H54 (cell line): ENCODE data around the gene MRPL51.
"Not testable (repeated sequence)": the region's sequence is repeated elsewhere in the genome, so short reads cannot be mapped to it uniquely, and the experiment has no call there.

ENCODE experiments used
- DNase-seq: peaks from one replicate; pipeline ENCODE4 v3.0.0; 2011; ENCODE audit warnings: low spot score, mixed read lengths; ENCODE audit not compliant: insufficient read length
- FAIRE-seq: peaks from 3 replicates; lab custom pipeline; 2011; peaks lifted over from hg19 to GRCh38; lab: Jason Lieb, UNC
- POLR2A ChIP-seq: IDR thresholded peaks from 2 replicates; pipeline ENCODE4 v1.6.1; 2011; ENCODE audit warnings: low read depth, mild to moderate bottlenecking, low read length

The MRPL51 gene

DNA sequence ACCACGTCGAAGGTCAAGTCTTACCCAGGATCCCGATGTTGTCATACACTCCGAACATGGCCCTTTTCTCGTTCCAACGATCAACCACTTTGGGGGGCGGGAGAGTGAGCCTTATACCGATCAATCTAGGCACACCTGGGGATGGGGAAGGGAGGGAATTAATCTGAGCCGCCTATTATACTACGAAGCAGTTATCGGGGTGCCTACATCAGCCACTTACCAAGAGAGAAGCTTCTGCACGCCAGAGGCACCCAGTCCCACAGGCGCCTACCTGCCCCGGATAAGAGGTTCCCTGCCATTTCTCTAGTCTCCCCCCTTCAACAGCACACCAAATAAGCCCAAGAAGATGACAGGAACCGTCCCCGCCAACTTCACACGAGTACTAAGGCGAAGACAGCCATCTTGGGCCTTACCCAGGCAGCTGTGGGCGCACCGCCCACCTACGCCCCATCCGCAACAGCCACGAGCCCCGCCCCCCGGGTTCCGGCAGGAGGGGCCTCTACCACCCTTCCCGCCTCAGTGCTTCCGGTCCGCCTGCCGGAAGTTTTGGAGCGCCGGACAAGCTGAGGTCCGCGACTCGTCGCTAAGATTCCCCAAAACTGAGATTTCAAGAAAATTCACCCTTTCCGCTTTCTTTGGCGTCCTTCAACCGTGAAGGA is at the start of gene MRPL51:
TSS of gene MRPL51 (minus strand) at position 425 of the 659 bp plus-strand sequence. CDS start at position 299, 126 bp downstream.
- TF ChIP-seq POLR2A: peak; percentile 87
- no peak for FAIRE-seq
- DNase-seq: peak; percentile 83

DNA sequence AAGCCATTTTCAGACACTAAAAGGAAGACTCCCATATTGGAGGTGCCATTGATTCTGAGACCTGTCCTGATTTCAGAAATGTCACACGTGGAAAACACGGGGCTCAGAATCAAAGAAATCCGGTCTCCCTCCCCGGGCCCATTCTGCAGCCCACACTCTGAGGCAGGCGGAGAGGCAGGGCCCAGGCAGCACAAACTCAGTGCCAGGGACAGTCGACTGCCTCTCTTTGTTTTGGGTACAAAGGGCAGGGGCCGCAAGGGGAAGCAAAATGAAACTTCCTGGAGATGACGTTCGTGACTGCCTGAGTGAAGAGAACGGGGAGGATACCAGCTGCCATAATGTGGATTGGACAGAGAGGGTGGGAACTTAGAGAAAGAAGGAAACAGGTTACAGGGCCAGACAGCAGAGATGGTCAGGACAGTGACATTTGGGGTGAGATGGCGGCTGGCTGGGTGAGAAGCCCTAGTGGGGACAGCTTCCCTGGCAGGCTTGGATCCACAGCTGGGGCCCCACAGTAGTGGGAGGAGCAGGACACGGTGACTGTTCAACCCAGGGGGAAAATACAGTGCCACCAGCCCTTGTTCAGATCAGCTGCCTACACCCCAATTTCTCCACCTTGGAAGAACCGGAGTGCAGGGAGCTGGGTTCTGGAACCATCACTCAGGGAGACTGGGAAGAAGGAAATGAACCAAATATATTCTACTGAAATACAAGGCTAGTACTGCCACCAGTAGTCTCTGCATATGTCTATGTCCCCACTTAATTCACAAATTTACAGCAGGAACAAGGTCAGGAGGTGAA is 49.3 kb upstream of the MRPL51 start:
- DNase-seq: no peak
- TF ChIP-seq POLR2A: no peak
- no peak for FAIRE-seq

DNA sequence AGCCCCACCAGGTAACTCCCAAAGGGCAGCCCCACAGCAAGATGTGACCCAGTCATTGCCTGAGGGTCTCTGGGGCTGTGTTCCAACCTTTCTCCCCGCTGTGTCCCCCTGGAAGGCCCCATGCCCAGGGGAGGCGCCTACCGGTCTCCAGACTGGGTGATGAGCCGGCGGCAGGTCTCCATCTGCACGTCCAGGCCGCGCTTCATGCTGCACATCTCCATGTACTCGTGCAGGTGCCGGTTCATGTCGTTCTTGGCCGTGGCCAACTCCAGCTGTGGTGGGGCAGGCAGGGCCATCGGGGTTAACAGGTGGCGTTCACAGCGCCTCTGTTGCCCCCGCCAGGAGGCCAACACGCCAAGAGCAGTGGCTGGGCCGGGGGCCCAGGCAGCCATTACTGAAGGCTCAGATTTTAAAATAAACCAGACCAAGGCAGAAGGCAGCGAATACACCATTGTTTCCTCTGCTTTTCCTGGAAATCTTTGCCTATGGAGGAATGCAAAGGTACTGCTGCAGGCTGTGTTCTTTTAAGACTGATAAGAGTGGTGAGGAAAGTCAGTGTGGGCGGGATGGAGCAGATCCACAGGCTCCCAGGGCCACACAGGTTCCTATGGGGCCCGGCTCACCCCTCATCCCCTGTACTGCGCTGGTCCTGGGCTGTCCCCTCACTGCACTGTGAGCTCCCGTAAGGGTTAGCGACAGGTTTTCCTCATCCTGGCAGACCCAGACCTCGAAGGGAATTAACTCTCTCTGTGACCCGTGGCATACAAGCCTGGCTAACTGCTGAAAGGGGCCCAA is 48.5 kb upstream of the MRPL51 start:
- TF ChIP-seq POLR2A: no peak
- no peak for FAIRE-seq

DNA sequence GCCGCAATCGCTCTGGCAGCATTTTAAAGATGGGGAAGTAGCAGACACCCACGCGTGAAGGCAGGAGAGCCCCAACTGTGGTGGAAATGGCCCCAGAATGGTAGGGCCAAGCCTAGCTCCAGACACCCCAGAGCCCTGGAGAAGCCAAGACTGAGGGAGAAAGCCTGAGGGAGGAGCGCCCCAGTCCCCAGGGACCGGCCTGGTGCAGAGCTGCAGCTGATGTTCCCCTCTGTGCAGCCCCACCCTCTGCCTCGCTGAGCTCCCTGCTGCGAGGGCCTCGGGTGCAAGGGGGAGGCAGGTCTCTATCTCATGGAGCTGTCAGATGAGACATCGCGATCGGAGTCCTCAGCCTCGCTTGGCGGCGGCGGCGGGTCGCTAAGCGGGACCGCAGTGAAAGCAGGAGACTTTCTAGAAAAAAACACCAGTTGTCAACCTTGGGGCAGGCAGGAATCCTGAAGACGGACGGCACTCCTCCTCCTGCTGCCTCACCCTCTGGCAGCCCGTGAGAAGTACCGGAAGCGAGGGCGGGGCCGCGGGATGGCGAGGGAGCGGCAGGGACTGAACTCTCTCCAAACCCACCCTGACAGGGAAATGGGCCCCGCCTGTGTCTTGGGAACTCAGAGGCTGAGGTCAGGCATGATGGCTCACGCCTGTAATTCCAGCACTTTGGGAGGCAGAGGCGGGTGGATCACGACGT is 47.3 kb upstream of the MRPL51 start:
- TF ChIP-seq POLR2A: 0 out of 2 replicates have a peak, but pooled peaks have one; percentile 34
- DNase-seq (peak; percentile 85), FAIRE-seq (no peak)

More for the DNA sequence above, 48.5 kb upstream of the MRPL51 start:
- no peak for DNase-seq

DNA sequence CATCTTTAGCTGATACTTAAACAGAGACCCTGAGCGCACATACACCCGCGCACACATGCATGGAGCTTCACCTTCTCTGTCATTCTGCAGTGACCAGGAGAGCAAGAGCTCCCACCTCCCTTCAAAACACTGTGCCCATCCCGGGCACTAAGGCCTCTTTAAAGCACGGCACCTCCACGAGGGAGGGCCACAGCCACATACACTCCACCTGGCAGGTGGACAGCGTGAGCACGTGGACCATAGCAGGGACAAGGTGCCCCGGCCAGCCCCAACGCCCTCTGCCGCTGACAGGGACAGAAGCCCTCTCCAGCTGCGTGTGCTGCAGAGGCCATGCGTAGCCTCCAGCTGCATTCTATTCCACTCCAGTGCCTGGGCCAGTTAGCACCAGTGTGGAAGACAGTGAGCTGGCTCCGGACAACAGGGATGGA is 46.7 kb upstream of the MRPL51 start:
- no peak for FAIRE-seq
- TF ChIP-seq POLR2A: no peak
- DNase-seq: no peak

DNA sequence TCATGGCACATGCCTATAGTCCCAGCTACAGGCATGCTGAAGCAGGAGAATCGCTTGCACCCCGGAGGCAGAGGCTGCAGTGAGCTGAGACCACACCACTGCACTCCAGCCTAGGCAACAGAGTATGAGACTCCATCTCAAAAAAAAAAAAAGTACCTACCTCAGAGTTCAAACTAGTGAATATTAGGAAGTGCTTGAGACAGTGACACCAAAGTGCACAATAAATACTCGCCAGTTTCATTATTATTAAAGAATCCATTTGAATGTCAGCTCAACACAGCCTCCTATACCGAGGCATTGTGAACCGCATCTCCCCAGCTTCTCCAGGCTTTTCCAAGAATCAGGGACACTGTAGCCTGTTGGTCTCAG is 46.2 kb upstream of the MRPL51 start:
- DNase-seq: no peak
- FAIRE-seq: no peak

DNA sequence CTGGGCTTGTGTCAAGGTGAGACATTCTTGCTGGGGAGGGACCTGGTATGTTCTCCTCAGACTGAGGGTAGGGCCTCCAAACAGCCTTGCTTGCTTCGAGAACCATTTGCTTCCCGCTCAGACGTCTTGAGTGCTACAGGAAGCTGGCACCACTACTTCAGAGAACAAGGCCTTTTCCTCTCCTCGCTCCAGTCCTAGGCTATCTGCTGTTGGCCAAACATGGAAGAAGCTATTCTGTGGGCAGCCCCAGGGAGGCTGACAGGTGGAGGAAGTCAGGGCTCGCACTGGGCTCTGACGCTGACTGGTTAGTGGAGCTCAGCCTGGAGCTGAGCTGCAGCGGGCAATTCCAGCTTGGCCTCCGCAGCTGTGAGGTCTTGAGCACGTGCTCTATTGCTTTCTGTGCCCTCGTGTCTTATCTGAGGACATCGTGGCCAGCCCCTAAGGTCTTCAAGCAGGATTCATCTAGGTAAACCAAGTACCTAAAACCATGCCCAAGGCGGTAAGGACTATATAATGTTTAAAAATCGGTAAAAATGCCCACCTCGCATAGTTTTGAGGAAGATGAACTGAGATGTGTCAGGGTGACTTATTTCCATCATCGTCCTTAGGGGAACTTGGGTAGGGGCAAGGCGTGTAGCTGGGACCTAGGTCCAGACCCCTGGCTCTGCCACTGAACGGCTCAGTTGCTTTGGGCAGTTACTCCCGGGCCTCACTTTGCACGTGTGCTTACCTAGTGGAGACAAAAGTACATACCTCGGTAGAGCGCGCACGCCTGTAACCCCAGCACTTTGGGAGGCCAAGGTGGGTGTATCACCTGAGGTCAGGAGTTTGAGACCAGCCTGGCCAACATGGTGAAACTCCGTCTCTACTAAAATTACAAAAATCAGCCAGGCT is 45.6 kb upstream of the MRPL51 start:
- peak; percentile 61 for TF ChIP-seq POLR2A
- FAIRE-seq (no peak), DNase-seq (no peak)

More for the DNA sequence above, 46.2 kb upstream of the MRPL51 start:
- no peak for TF ChIP-seq POLR2A

DNA sequence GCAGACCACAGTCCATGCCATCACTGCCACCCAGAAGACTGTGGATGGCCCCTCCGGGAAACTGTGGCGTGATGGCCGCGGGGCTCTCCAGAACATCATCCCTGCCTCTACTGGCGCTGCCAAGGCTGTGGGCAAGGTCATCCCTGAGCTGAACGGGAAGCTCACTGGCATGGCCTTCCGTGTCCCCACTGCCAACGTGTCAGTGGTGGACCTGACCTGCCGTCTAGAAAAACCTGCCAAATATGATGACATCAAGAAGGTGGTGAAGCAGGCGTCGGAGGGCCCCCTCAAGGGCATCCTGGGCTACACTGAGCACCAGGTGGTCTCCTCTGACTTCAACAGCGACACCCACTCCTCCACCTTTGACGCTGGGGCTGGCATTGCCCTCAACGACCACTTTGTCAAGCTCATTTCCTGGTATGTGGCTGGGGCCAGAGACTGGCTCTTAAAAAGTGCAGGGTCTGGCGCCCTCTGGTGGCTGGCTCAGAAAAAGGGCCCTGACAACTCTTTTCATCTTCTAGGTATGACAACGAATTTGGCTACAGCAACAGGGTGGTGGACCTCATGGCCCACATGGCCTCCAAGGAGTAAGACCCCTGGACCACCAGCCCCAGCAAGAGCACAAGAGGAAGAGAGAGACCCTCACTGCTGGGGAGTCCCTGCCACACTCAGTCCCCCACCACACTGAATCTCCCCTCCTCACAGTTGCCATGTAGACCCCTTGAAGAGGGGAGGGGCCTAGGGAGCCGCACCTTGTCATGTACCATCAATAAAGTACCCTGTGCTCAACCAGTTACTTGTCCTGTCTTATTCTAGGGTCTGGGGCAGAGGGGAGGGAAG is 44.7 kb upstream of the MRPL51 start:
- DNase-seq, FAIRE-seq: not testable (repeated sequence)

DNA sequence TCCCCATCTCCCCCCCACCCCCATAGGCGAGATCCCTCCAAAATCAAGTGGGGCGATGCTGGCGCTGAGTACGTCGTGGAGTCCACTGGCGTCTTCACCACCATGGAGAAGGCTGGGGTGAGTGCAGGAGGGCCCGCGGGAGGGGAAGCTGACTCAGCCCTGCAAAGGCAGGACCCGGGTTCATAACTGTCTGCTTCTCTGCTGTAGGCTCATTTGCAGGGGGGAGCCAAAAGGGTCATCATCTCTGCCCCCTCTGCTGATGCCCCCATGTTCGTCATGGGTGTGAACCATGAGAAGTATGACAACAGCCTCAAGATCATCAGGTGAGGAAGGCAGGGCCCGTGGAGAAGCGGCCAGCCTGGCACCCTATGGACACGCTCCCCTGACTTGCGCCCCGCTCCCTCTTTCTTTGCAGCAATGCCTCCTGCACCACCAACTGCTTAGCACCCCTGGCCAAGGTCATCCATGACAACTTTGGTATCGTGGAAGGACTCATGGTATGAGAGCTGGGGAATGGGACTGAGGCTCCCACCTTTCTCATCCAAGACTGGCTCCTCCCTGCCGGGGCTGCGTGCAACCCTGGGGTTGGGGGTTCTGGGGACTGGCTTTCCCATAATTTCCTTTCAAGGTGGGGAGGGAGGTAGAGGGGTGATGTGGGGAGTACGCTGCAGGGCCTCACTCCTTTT is 44.0 kb upstream of the MRPL51 start:
- DNase-seq: no peak
- no peak for FAIRE-seq
- no peak for TF ChIP-seq POLR2A

DNA sequence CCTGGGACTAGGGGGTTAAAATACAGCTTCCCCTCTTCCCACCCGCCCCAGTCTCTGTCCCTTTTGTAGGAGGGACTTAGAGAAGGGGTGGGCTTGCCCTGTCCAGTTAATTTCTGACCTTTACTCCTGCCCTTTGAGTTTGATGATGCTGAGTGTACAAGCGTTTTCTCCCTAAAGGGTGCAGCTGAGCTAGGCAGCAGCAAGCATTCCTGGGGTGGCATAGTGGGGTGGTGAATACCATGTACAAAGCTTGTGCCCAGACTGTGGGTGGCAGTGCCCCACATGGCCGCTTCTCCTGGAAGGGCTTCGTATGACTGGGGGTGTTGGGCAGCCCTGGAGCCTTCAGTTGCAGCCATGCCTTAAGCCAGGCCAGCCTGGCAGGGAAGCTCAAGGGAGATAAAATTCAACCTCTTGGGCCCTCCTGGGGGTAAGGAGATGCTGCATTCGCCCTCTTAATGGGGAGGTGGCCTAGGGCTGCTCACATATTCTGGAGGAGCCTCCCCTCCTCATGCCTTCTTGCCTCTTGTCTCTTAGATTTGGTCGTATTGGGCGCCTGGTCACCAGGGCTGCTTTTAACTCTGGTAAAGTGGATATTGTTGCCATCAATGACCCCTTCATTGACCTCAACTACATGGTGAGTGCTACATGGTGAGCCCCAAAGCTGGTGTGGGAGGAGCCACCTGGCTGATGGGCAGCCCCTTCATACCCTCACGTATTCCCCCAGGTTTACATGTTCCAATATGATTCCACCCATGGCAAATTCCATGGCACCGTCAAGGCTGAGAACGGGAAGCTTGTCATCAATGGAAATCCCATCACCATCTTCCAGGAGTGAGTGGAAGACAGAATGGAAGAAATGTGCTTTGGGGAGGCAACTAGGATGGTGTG is 43.1 kb upstream of the MRPL51 start:
- DNase-seq (no peak), FAIRE-seq (no peak)
- TF ChIP-seq POLR2A: 0 out of 2 replicates have a peak, but pooled peaks have one; percentile 12

DNA sequence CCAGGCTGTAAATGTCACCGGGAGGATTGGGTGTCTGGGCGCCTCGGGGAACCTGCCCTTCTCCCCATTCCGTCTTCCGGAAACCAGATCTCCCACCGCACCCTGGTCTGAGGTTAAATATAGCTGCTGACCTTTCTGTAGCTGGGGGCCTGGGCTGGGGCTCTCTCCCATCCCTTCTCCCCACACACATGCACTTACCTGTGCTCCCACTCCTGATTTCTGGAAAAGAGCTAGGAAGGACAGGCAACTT is 42.6 kb upstream of the MRPL51 start:
- TF ChIP-seq POLR2A: no peak
- no peak for DNase-seq
- no peak for FAIRE-seq
